Mesothelial cell of epicardium (in vitro differentiated cells): ENCODE results near the gene ANKRD29. TPM values are rescaled to one million over a fixed set of nuclear protein-coding genes. Genes with fewer than 3 reads are reported as not detected.

Experiments used
- DNase-seq, 2 experiments: peaks; one replicate each; pipeline ENCODE4 v3.0.0; 2021; ENCODE audit warnings: low spot score in 2 of 2; ENCODE audit not compliant: unreplicated experiment in 2 of 2
- H3K27ac Mint-ChIP-seq: 2 replicates; pipeline ENCODE4 v1.8.0; 2021; ENCODE audit warnings: mixed read lengths
- H3K27me3 Mint-ChIP-seq: 2 replicates; pipeline ENCODE4 v1.8.0; 2021; ENCODE audit warnings: low read depth, mixed read lengths
- H3K36me3 Mint-ChIP-seq: 2 replicates; pipeline ENCODE4 v1.8.0; 2021; ENCODE audit warnings: mixed read lengths
- H3K4me1 Mint-ChIP-seq: 2 replicates; pipeline ENCODE4 v1.8.0; 2021; ENCODE audit warnings: mixed read lengths
- H3K4me3 Mint-ChIP-seq: 2 replicates; pipeline ENCODE4 v1.8.0; 2021; ENCODE audit warnings: mild to moderate bottlenecking, moderate library complexity, mixed read lengths
- H3K9me3 Mint-ChIP-seq: 2 replicates; pipeline ENCODE4 v1.8.0; 2021; ENCODE audit warnings: mixed read lengths
- CTCF ChIP-seq: fragments of 200-600 bp; sonication (generic); IDR thresholded peaks from one replicate; pipeline ENCODE4 v1.5.0; 2021; ENCODE audit warnings: antibody characterized with exemption; ENCODE audit not compliant: unreplicated experiment
- total RNA-seq: library from RNA; stranded (reverse); gene quantifications from 3 replicates; pipeline ENCODE4 v1.2.1, GENCODE V29; 2021

Gene ANKRD29
- total RNA-seq, 1 donor from 2014 or later, result 2.3 TPM

- no peak overlapping the region for H3K27ac Mint-ChIP-seq
- no peak for TF ChIP-seq CTCF
- H3K36me3 Mint-ChIP-seq, result no peaks in the 10 kb centered on the region
- no peak for DNase-seq
- peaks cover 7% of the 10 kb centered on the region for H3K27me3 Mint-ChIP-seq
- no peaks in the 10 kb centered on the region for H3K9me3 Mint-ChIP-seq
- no peak overlapping the region for H3K4me3 Mint-ChIP-seq
- no peaks in the 10 kb centered on the region for H3K4me1 Mint-ChIP-seq
These were observed 69.8 kb downstream of the ANKRD29 start for GRCh38 chr18:23592911-23593310.

- DNase-seq, result no peak
- peaks cover 2% of the 10 kb centered on the region for H3K27me3 Mint-ChIP-seq
- H3K4me1 Mint-ChIP-seq, result peaks cover 6% of the 10 kb centered on the region
- H3K36me3 Mint-ChIP-seq, result no peaks in the 10 kb centered on the region
- no peaks in the 10 kb centered on the region for H3K9me3 Mint-ChIP-seq
- TF ChIP-seq CTCF, result no peak
- H3K27ac Mint-ChIP-seq, result no peak overlapping the region
- no peak overlapping the region for H3K4me3 Mint-ChIP-seq
These were observed 71.7 kb downstream of the ANKRD29 start for GRCh38 chr18:23591011-23591410.

GRCh38 chr18:23588836-23589560 lies 73.7 kb downstream of the ANKRD29 start:
- H3K4me1 Mint-ChIP-seq, result peaks cover 14% of the 10 kb centered on the region
- H3K4me3 Mint-ChIP-seq, result no peak overlapping the region
- DNase-seq, result no peak
- no peaks in the 10 kb centered on the region for H3K36me3 Mint-ChIP-seq
- H3K27ac Mint-ChIP-seq, result no peak overlapping the region
- H3K9me3 Mint-ChIP-seq, result no peaks in the 10 kb centered on the region
- TF ChIP-seq CTCF, result no peak
- peaks cover 2% of the 10 kb centered on the region for H3K27me3 Mint-ChIP-seq

GRCh38 chr18:23587220-23587642 lies 75.5 kb downstream of the ANKRD29 start:
- no peak for DNase-seq
- H3K9me3 Mint-ChIP-seq, result no peaks in the 10 kb centered on the region
- H3K27me3 Mint-ChIP-seq, result peaks cover 2% of the 10 kb centered on the region
- peak overlapping the region; percentile 87 for H3K27ac Mint-ChIP-seq
- H3K36me3 Mint-ChIP-seq, result no peaks in the 10 kb centered on the region
- peak overlapping the region; percentile 93 for H3K4me3 Mint-ChIP-seq
- peaks cover 18% of the 10 kb centered on the region for H3K4me1 Mint-ChIP-seq
- no peak for TF ChIP-seq CTCF

GRCh38 chr18:23586249-23587196 lies 76.2 kb downstream of the ANKRD29 start, which contains the start of gene NPC1:
TSS of gene NPC1 (minus strand) at chr18:23586506. CDS start at chr18:23586343, 163 bp downstream.
- H3K4me3 Mint-ChIP-seq, result peak within 1 kb of the TSS; percentile 93
- peak; percentile 96 for TF ChIP-seq CTCF
- H3K27me3 Mint-ChIP-seq, result peaks cover 2% of the 10 kb centered on the region
- H3K4me1 Mint-ChIP-seq, result peaks cover 18% of the 10 kb centered on the region
- peak within 1 kb of the TSS; percentile 99 for H3K27ac Mint-ChIP-seq
- H3K36me3 Mint-ChIP-seq, result no peaks in the 10 kb centered on the region
- no peaks in the 10 kb centered on the region for H3K9me3 Mint-ChIP-seq
- DNase-seq, result peak; percentile 90 to 94
